OCI-LY3 (cell line): ENCODE measurements around the gene WDR20.

Source experiments
- H2AFZ ChIP-seq: fragments of 200-600, 300-600 bp; shearing (Covaris generic); 2 replicates; pipeline ENCODE4 v1.6.0; 2014; ENCODE audit warnings: antibody characterized with exemption, low read depth, low read length
- H3K27ac ChIP-seq: fragments of 200-600, 300-600 bp; sonication (generic); 2 replicates; pipeline ENCODE4 v1.5.1; 2014; ENCODE audit warnings: mild to moderate bottlenecking, low read length, moderate library complexity, mixed read lengths
- H3K27me3 ChIP-seq: fragments of 200-600, 300-600 bp; sonication (generic); 2 replicates; pipeline ENCODE4 v1.6.1; 2014; ENCODE audit warnings: low read depth, low read length, mixed read lengths
- H3K36me3 ChIP-seq: fragments of 200-600, 300-600 bp; sonication (generic); replicated peaks from 2 replicates; pipeline ENCODE3; 2014; ENCODE audit warnings: low read depth, low read length, mixed read lengths
- H3K4me1 ChIP-seq: fragments of 300-600, 200-600 bp; sonication (generic); 2 replicates; pipeline ENCODE4 v1.6.1; 2014; ENCODE audit warnings: low read length, mixed read lengths
- H3K4me2 ChIP-seq: fragments of 200-600, 300-600 bp; sonication (generic); 2 replicates; pipeline ENCODE4 v1.6.1; 2014; ENCODE audit warnings: low read length, mixed read lengths
- H3K4me3 ChIP-seq: fragments of 300-600, 200-600 bp; sonication (generic); 2 replicates; pipeline ENCODE4 v1.5.1; 2014; ENCODE audit warnings: antibody characterized with exemption, mild to moderate bottlenecking, low read length, moderate library complexity
- H3K79me2 ChIP-seq: fragments of 300-600, 200-600 bp; shearing (Covaris generic); 2 replicates; pipeline ENCODE4 v1.6.1; 2014; ENCODE audit warnings: mild to moderate bottlenecking, low read length, mixed read lengths
- H3K9ac ChIP-seq: fragments of 300-600, 200-600 bp; shearing (Covaris generic); 2 replicates; pipeline ENCODE4 v1.6.0; 2014; ENCODE audit warnings: mild to moderate bottlenecking, low read length, moderate library complexity
- H3K9me3 ChIP-seq: fragments of 200-600, 300-600 bp; shearing (Covaris generic); 2 replicates; pipeline ENCODE4 v1.6.1; 2014; ENCODE audit warnings: low read length, mixed read lengths; ENCODE audit not compliant: insufficient read depth
- H4K20me1 ChIP-seq: fragments of 200-600, 300-600 bp; sonication (generic); 2 replicates; pipeline ENCODE4 v1.6.1; 2016; ENCODE audit warnings: low read length, mixed read lengths; ENCODE audit not compliant: insufficient read depth
- CTCF ChIP-seq: fragments of 200-600, 300-600 bp; sonication (generic); IDR thresholded peaks from 2 replicates; pipeline ENCODE4 v1.5.1; 2014; ENCODE audit warnings: antibody characterized with exemption, low read length, low read depth
- EZH2phosphoT487 ChIP-seq: fragments of 200-600 bp; shearing (Covaris generic); IDR thresholded peaks from 2 replicates; pipeline ENCODE4 v1.6.1; 2018; ENCODE audit warnings: antibody characterized with exemption, mixed run types, low read depth

Gene WDR20

DNA sequence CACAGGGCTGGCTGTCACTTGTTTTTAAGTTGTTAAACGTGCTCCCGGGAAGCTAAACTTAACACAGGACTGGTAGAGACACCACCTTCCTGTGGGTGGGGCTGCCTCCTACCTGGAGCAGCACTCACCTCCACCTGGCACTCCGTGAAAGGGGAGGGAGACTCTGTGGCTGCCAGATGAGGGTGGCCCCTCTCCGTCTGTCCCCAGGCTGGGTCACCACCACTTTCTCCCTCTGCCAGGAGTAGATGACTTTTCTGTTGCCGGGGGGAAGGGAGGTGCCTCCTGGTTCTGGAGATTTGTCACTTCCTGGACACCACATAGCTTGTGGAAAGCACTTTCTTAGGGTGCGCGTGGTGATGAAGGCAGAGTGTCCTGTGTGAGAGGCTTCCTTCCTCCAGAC lies 81.3 kb downstream of the WDR20 start:
- Histone ChIP-seq H3K79me2 (peaks cover 4% of the 10 kb centered on the region; the same call in 1 of the 2 replicates), H2AFZ (no peak overlapping the region), H3K27me3 (no peaks in the 10 kb centered on the region), H3K4me3 (no peak overlapping the region), H3K9me3 (no peaks in the 10 kb centered on the region), H3K27ac (no peak overlapping the region), H3K36me3 (peaks cover 11% of the 10 kb centered on the region), H3K9ac (no peak overlapping the region), H3K4me2 (no peak overlapping the region), H3K4me1 (peaks cover 33% of the 10 kb centered on the region), H4K20me1 (peaks cover 37% of the 10 kb centered on the region)
- no peak for TF ChIP-seq EZH2phosphoT487
- no peak for TF ChIP-seq CTCF

- no peak overlapping the region for H3K4me3 ChIP-seq
- TF ChIP-seq EZH2phosphoT487 (no peak), CTCF (no peak)
- no peaks in the 10 kb centered on the region for H3K27me3 ChIP-seq
- H3K4me2 ChIP-seq: no peak overlapping the region
- no peak overlapping the region for H3K27ac ChIP-seq
- H3K79me2 ChIP-seq: peaks cover 4% of the 10 kb centered on the region; the same call in 1 of the 2 replicates
- H4K20me1 ChIP-seq: peaks cover 33% of the 10 kb centered on the region
- no peak overlapping the region for H2AFZ ChIP-seq
- no peaks in the 10 kb centered on the region for H3K9me3 ChIP-seq
- H3K9ac ChIP-seq: no peak overlapping the region
- H3K36me3 ChIP-seq: peaks cover 11% of the 10 kb centered on the region
- H3K4me1 ChIP-seq: peaks cover 33% of the 10 kb centered on the region
Measured at GRCh38 chr14:102222009-102222575, 82.4 kb downstream of the WDR20 start.

DNA sequence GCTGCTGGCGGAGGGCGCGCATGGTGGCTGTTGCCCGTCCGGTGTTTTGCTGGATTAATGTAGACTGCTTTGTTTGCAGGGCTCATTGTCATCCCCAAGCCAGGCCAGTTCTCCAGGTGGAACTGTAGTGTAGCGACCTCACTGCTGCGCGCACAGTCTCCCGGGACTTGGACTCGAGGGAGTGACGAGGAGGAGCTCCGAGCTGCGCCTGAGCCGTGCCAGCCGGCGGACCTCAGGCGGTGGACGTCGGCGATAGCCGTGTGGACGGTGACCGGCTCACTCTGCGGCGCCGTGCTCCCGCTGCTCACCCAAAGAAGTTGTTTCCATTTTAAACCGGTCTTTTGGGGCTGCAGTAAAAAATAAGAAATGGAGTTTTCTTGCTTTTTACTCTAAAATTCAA lies 83.1 kb downstream of the WDR20 start:
- TF ChIP-seq EZH2phosphoT487 (no peak), CTCF (no peak)
- peaks cover 33% of the 10 kb centered on the region for H3K4me1 ChIP-seq
- H3K27me3 ChIP-seq: no peaks in the 10 kb centered on the region
- H3K9me3 ChIP-seq: no peaks in the 10 kb centered on the region
- H4K20me1 ChIP-seq: peaks cover 29% of the 10 kb centered on the region
- H3K36me3 ChIP-seq: peaks cover 11% of the 10 kb centered on the region
- no peak overlapping the region for H3K9ac ChIP-seq
- peaks cover 4% of the 10 kb centered on the region; the same call in 1 of the 2 replicates for H3K79me2 ChIP-seq
- H3K27ac ChIP-seq: no peak overlapping the region
- H2AFZ ChIP-seq: no peak overlapping the region
- no peak overlapping the region for H3K4me3 ChIP-seq
- H3K4me2 ChIP-seq: no peak overlapping the region

DNA sequence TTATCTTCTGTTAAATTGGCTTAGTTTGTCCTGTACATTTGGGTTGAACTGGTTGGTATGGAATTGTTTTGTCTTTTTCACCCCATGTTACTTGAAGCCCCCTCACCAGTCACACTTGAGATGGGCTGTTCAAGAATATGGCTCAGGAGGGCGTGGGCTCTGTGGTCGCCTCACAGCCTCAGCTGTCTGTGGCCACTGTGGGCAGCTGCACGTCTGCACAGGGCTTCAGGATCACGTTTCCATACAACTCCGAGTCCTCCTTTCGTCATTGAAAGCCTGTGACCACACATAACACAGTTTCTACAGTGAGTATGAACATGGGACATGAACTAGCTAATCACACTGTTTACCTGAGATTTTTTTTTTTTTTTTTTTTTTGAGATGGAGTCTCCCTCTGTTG lies 84.0 kb downstream of the WDR20 start:
- peaks cover 25% of the 10 kb centered on the region for H3K4me1 ChIP-seq
- H3K4me2 ChIP-seq: no peak overlapping the region
- H4K20me1 ChIP-seq: peaks cover 21% of the 10 kb centered on the region
- no peak overlapping the region for H3K27ac ChIP-seq
- no peak overlapping the region for H3K4me3 ChIP-seq
- peaks cover 4% of the 10 kb centered on the region; the same call in 1 of the 2 replicates for H3K79me2 ChIP-seq
- H2AFZ ChIP-seq: no peak overlapping the region
- peaks cover 11% of the 10 kb centered on the region for H3K36me3 ChIP-seq
- H3K9ac ChIP-seq: no peak overlapping the region
- H3K27me3 ChIP-seq: no peaks in the 10 kb centered on the region
- no peaks in the 10 kb centered on the region for H3K9me3 ChIP-seq
- TF ChIP-seq CTCF: no peak
- TF ChIP-seq EZH2phosphoT487: no peak
